HUES64 (cell line): Measurements from ENCODE around the gene FASN.

ENCODE experiments used
- H3K27ac ChIP-seq: 2 replicates; pipeline ENCODE4 v1.7.0; 2013; ENCODE audit warnings: low read depth, low read length, inconsistent platforms
- H3K27me3 ChIP-seq: 2 replicates; pipeline ENCODE4 v1.6.1; 2013; ENCODE audit warnings: mild to moderate bottlenecking, low read length; ENCODE audit not compliant: insufficient read depth
- H3K36me3 ChIP-seq: 2 replicates; pipeline ENCODE4 v1.6.1; 2013; ENCODE audit warnings: mild to moderate bottlenecking, low read length; ENCODE audit not compliant: insufficient read depth
- H3K4me1 ChIP-seq: 2 replicates; pipeline ENCODE4 v1.6.1; 2013; ENCODE audit warnings: mild to moderate bottlenecking, low read length, moderate library complexity; ENCODE audit not compliant: insufficient read depth
- H3K4me3 ChIP-seq: 2 replicates; pipeline ENCODE4 v1.5.1; 2013; ENCODE audit warnings: mild to moderate bottlenecking, low read length, moderate library complexity
- H3K9ac ChIP-seq: 2 replicates; pipeline ENCODE4 v1.6.1; 2013; ENCODE audit warnings: mild to moderate bottlenecking, low read depth, low read length
- H3K9me3 ChIP-seq: 2 replicates; pipeline ENCODE4 v1.6.1; 2013; ENCODE audit warnings: low read depth, low read length; ENCODE audit not compliant: insufficient read depth
- WGBS: fragments of 150-250, 120-280 bp; methylation state at CpG from one replicate; pipeline ENCODE4 v1.1.7; 2013; ENCODE audit warnings: missing lambda C conversion rate; 5-methylcytosine and 5-hydroxymethylcytosine counted together

Gene FASN

DNA sequence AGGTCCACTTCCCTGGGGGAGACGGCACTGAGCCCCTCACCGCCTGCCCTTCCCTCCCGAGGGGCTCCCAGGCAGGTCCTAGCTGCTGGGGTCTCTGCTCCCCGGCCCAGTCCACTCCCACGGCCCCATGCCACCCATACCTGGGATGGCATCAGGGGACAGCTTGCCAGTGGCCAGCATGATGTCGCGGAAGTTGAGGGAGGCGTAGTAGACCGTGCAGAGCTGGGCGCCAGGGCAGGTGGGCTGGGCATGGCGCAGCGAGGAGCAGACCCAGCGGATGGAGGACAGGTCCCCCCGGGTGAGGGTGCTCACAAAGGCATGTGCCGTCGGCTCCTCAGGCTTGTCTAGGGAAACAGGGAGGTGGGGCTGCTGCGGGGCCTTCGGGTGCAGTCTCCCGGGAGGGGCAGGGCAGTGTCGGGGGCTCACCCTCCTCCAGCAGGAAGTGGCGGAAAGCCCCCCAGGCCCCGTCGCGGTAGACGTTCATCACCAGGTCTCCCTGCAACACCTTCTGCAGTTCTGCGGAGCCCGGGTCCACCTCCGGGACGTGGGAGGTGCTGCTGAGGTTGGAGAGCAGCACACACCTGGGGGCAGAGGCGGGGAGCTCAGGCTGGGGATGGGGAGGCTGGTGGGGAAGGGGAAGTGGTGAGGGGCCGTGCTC is 13.5 kb downstream of the FASN start:
- H3K9ac ChIP-seq: no peak overlapping the region; the same call in 1 of the 2 replicates
- no peak overlapping the region for H3K27ac ChIP-seq
- H3K36me3 ChIP-seq: peaks cover 99% of the 10 kb centered on the region
- WGBS: 95% methylated on average over 31 of the region's 31 CpGs
- H3K27me3 ChIP-seq: no peaks in the 10 kb centered on the region
- no peak overlapping the region for H3K4me3 ChIP-seq
- no peaks in the 10 kb centered on the region for H3K9me3 ChIP-seq
- no peaks in the 10 kb centered on the region for H3K4me1 ChIP-seq

DNA sequence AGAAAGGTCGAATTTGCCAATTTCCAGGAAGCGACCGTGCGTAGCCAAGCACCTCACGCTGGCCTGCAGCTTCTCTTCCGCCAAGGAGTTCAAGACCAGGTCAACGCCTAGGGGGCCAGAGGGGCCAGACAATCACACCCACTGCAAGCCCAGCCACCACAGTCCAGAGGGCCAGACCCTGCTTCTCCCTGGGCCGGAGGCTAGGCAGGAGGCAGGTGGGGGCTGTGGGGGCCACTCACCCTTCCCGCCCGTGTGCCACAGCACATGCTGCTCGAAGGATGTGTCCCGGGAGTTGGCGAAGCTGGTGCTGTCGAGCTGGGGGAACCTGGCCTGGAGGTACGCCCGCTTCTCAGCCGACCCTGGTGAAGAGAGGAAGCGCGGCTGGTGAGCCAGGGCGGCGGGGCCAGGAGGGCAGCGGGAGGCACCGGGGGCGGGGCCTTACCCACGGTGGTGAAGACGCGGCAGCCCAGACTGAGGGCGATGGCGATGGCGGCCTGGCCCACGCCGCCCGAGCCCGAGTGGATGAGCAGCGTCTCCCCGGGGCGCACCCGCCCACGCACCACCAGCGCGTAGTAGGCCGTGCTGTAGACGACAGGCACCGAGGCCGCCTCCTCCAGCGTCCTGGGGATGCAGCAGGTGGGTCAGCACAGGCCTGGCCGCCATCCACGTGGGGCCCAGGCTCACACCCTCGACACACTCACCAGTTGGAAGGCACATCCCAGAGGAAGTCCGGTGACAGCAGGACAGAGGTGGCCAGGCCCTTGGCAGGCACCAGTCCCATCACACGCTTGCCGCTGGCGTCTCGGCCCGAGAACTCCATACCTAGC is 14.3 kb downstream of the FASN start:
- WGBS: 97% methylated on average over 55 of the region's 55 CpGs
- H3K4me1 ChIP-seq: no peaks in the 10 kb centered on the region
- H3K9ac ChIP-seq: no peak overlapping the region; the same call in 1 of the 2 replicates
- no peak overlapping the region for H3K27ac ChIP-seq
- H3K27me3 ChIP-seq: no peaks in the 10 kb centered on the region
- peaks cover 97% of the 10 kb centered on the region for H3K36me3 ChIP-seq
- H3K4me3 ChIP-seq: no peak overlapping the region
- H3K9me3 ChIP-seq: no peaks in the 10 kb centered on the region

DNA sequence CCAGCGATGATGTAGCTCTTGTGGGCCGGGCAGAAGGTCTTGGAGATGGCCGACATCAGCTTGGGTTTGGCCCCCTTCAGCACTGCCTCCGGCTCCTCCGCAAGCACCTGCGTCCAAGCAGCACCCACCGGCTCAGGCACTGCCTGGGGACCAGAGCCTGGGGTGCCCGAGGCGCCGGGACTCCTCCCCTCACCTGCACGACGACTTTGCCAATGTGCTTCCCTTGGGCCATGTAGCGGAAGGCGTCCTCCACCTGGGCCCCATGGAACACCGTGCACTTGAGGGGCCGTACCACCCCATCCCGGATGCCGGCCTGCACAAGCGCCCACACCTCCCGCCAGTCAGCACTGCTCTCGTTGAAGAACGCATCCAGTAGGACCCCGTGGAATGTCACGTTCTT is 15.0 kb downstream of the FASN start:
- Histone ChIP-seq H3K4me1 (no peaks in the 10 kb centered on the region), H3K27me3 (no peaks in the 10 kb centered on the region), H3K36me3 (peaks cover 97% of the 10 kb centered on the region)

DNA sequence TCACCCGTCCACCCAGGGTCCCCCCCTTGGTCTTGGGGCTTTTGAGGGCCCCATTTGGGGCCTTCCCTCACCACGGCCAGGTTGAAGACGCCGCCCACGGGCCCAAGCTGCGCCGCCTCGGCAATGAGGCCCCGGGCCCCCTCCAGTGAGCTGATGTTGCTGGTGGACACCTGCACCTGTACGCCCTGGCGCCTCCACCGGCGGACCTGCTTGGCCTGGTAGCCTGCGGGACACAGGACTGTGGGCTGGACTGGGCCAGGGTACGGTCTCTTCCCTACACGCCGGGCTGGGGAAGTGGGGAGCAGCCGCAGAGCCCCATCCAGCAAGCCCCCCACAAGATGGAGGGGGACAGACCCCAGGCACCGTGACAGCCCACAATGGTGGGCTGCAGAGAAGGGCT is 15.6 kb downstream of the FASN start:
- Histone ChIP-seq H3K36me3 (peaks cover 95% of the 10 kb centered on the region), H3K4me3 (no peak overlapping the region), H3K27ac (no peak overlapping the region), H3K4me1 (no peaks in the 10 kb centered on the region), H3K9ac (no peak overlapping the region), H3K27me3 (no peaks in the 10 kb centered on the region), H3K9me3 (no peaks in the 10 kb centered on the region)
- WGBS: 96% methylated on average over 19 of the region's 19 CpGs

More for the DNA sequence above, 15.0 kb downstream of the FASN start:
- no peak overlapping the region for H3K27ac ChIP-seq
- 96% methylated on average over 24 of the region's 24 CpGs for WGBS
- no peaks in the 10 kb centered on the region for H3K9me3 ChIP-seq
- no peak overlapping the region for H3K9ac ChIP-seq
- no peak overlapping the region for H3K4me3 ChIP-seq

DNA sequence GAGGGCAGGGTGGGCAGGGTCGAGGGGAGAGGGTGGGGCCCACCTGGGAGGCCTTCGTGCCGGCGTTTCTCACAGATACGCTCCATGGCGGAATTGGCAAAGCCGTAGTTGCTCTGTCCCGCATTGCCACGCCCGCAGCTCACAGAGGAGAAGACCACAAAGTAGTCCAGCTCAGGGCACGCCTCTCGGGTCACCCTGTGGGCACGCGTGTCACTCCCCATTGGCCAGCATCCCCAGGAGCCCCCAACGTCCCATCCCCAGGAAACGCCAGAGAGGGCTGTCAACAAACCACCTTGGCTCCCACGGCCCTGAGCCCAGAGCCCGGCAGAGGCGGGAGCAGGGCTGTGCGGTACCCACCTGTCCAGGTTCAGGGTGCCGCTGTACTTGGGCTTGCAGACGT is 16.1 kb downstream of the FASN start:
- no peak overlapping the region for H3K4me3 ChIP-seq
- no peaks in the 10 kb centered on the region for H3K9me3 ChIP-seq
- WGBS: 95% methylated on average over 22 of the region's 22 CpGs
- no peaks in the 10 kb centered on the region for H3K27me3 ChIP-seq
- no peak overlapping the region for H3K27ac ChIP-seq
- no peaks in the 10 kb centered on the region for H3K4me1 ChIP-seq
- no peak overlapping the region for H3K9ac ChIP-seq
- H3K36me3 ChIP-seq: peaks cover 90% of the 10 kb centered on the region

DNA sequence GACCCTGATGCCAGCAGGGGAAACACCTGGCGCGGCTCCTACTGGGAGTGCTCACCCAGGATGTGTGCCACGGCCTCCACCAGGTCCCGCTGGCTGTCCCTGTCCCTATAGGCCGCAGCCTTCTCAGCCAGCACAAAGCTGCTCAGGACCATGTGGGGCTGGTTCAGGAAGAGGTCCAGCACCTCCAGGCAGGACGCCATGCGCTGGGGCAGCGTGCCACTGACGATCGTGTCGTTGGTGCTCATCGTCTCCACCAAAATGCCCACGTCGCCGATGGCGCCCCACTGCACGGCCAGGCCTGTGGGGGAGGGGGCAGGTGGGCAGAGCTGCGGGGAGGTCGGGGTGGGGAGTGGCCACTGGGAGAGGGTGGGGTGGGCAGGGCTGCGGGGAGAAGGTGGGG is 16.5 kb downstream of the FASN start:
- H3K4me1 ChIP-seq: no peaks in the 10 kb centered on the region
- H3K27me3 ChIP-seq: no peaks in the 10 kb centered on the region
- 95% methylated on average over 20 of the region's 20 CpGs for WGBS
- H3K9me3 ChIP-seq: no peaks in the 10 kb centered on the region
- peaks cover 86% of the 10 kb centered on the region for H3K36me3 ChIP-seq
- H3K4me3 ChIP-seq: no peak overlapping the region
- no peak overlapping the region for H3K9ac ChIP-seq
- no peak overlapping the region for H3K27ac ChIP-seq

DNA sequence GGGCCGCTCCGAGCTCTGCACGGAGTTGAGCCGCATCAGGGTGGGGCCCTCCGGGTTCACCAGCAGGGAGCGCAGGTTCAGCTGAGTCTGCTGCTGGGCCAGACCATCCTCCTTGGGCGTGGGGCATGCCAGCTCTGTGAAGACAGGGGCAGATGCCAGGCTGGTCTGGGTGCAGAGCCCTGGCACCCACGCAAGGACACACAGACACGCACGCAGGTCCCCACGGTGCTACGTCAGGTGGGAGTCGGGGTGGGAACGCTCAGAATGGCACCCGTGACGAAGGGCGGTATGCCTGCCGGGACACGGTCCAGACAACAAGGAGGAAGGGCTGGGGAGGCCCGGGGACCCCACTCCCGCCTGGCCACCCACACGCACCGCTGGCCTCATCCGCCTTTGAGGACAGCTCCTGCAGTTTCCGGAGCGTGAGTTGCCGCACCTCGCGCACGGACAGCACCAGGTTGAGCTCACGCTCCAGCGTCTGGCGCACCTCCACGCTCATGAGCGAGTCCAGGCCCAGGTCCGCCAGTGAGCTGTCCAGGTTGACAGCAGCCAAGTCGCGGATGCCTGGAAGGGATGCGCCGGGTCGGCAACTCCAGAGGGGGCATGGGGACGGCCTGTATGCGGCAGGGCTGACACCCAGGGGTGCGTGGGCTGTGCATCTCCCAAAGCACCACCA is 17.1 kb downstream of the FASN start:
- Histone ChIP-seq H3K4me1 (no peaks in the 10 kb centered on the region), H3K27me3 (no peaks in the 10 kb centered on the region), H3K4me3 (no peak overlapping the region), H3K36me3 (peaks cover 80% of the 10 kb centered on the region), H3K9me3 (no peaks in the 10 kb centered on the region), H3K9ac (no peak overlapping the region), H3K27ac (no peak overlapping the region)
- 96% methylated on average over 44 of the region's 44 CpGs for WGBS

DNA sequence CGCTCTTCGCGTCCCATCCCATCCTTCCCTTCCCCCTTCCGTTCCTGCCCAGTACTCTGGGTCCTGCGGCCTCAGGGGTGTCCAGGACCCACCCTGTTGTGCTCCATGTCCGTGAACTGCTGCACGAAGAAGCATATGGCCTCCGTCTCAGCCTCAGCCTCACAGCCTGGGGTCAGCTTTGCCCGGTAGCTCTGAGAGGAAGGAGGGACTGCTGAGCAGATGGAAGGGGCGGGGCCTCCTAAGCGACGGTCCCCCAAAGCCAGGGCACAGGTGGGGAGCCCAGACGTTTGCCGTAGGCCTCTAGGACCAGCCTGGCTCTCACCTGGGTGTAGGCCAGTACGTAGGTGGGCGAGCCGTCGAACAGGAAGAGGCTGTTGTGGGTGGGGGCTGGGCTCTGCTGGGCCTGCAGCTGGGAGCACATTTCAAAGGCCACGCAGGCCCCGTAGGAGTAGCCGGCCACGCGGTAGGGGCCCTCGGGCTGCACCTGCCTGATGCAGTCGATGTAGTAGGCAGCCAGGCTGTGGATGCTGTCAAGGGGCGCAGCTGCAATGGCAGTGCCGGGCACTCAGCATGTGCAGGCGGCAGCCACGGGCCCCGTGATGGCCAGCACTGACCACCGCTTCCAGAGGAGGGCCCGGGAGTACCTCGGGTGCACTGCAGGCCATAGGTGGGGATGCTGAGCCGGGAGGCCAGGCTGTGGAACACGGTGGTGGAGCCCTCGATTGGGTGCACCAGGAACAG is 17.8 kb downstream of the FASN start:
- Histone ChIP-seq H3K4me1 (no peaks in the 10 kb centered on the region), H3K4me3 (no peak overlapping the region), H3K9me3 (no peaks in the 10 kb centered on the region), H3K36me3 (peaks cover 72% of the 10 kb centered on the region), H3K27me3 (no peaks in the 10 kb centered on the region), H3K9ac (no peak overlapping the region), H3K27ac (no peak overlapping the region)
- WGBS: 95% methylated on average over 36 of the region's 36 CpGs

DNA sequence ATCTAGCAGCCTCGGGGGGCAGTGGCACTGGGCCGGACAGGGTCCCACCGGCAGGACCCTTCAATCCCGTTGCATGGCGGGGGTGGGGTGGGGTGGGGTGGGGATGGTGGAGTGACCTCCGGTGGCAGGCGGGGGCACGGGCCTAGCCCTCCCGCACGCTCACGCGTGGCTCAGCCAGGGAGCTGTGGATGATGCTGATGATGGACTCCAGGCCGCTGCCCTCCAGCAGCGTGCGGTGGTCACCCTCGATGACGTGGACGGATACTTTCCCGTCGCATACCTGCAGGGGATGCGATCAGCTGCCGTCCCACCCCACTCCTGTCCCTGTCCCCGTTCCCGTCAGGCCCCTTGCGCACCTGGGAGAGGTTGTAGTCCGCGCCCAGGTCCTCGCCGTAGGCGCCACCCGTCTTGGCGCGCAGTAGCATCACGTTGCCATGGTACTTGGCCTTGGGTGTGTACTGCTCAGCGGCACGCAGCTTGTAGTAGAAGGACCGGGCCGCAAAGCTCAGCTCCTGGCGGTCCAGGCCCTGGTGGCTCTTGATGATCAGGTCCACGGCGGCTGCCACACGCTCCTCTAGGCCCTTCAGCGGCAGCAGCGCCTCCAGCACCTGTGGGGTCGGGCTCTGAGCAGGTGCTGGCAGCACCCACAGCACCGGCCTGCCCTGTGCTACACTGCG is 18.9 kb downstream of the FASN start:
- no peaks in the 10 kb centered on the region; the same call in 1 of the 2 replicates for H3K27me3 ChIP-seq
- peaks cover 62% of the 10 kb centered on the region for H3K36me3 ChIP-seq
- H3K9ac ChIP-seq: no peak overlapping the region
- H3K27ac ChIP-seq: no peak overlapping the region
- WGBS: 95% methylated on average over 47 of the region's 47 CpGs
- no peaks in the 10 kb centered on the region for H3K4me1 ChIP-seq
- H3K9me3 ChIP-seq: no peaks in the 10 kb centered on the region
- H3K4me3 ChIP-seq: no peak overlapping the region

DNA sequence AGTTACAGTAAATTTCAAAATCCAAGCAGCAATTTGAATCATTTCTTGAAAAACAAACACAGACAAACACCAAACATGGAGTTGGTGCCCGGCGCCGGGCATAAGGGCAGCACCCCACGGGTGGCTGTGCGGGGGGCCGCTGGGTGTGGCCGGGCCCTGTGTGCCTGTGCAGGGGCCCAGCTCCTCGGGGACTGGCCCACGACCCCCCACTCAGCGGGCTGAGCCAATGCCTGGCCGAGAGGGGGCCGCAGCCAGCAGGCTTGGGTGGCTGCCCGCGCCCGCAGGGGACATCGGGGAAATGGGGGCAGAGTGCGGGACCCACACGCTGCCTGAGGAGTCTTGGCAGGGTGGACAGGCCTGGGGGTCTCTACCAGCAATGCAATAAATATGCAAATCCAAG is 19.6 kb downstream of the FASN start:
- Histone ChIP-seq H3K4me3 (no peak overlapping the region), H3K36me3 (peaks cover 55% of the 10 kb centered on the region), H3K4me1 (no peaks in the 10 kb centered on the region), H3K9ac (no peak overlapping the region), H3K27ac (no peak overlapping the region), H3K27me3 (no peaks in the 10 kb centered on the region; the same call in 1 of the 2 replicates), H3K9me3 (no peaks in the 10 kb centered on the region)
- WGBS: 94% methylated on average over 18 of the region's 18 CpGs
